Measurements from ENCODE around the gene PFAS.

GRCh38 chr17:8256291-8256690 is 7.2 kb downstream of the PFAS start:
- TF ChIP-seq CTCF (IDR thresholded peaks at IDR 0.05; ENCODE audit: poor library complexity, severe bottlenecking) (no peak), POLR2AphosphoS5 (IDR thresholded peaks at IDR 0.05) (no peak), RAD21 (conservative IDR thresholded peaks at IDR 0.05) (no peak), TAF1 (IDR thresholded peaks at IDR 0.05; ENCODE audit: low read depth) (no peak)
